Measurements from ENCODE around the gene DSCAM. TPM values are rescaled to one million over a fixed set of nuclear protein-coding genes. Genes with fewer than 3 reads are reported as not detected.
"Not testable (repeated sequence)": the region's sequence is repeated elsewhere in the genome, so short reads cannot be mapped to it uniquely, and the experiment has no call there.

The DSCAM gene
- total RNA-seq, 1 donor from 2014 or later, result 0.21 TPM

DNA sequence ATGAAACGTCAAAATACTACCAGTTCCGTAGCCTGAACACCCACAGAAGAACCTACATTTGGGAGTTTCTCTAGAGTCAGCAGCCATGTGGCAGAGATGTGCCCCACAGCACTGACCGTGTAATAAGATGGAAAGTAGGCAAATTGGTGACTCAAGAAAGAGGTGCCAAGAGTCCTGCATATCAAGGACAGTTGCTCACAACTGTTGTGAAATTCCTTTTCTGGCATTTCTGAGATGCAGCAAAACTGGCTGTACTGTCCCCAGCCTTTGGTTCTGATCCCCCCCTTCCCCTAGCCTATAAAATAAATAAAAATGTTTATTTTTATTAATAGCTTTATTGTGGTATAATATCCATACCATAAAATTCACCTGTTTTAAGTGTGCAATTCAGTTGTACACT lies 655.8 kb downstream of the DSCAM start:
- Mint-ChIP-seq H3K36me3 (ENCODE audit: low read depth, unreplicated experiment) (no peaks in the 10 kb centered on the region), H3K4me3 (ENCODE audit: unreplicated experiment) (no peak overlapping the region), H3K27me3 (ENCODE audit: unreplicated experiment) (no peaks in the 10 kb centered on the region), H3K27ac (ENCODE audit: unreplicated experiment) (no peak overlapping the region), H3K4me1 (ENCODE audit: unreplicated experiment) (no peaks in the 10 kb centered on the region), H3K9me3 (ENCODE audit: unreplicated experiment) (peaks cover 42% of the 10 kb centered on the region)
- TF ChIP-seq, protein P1, sequence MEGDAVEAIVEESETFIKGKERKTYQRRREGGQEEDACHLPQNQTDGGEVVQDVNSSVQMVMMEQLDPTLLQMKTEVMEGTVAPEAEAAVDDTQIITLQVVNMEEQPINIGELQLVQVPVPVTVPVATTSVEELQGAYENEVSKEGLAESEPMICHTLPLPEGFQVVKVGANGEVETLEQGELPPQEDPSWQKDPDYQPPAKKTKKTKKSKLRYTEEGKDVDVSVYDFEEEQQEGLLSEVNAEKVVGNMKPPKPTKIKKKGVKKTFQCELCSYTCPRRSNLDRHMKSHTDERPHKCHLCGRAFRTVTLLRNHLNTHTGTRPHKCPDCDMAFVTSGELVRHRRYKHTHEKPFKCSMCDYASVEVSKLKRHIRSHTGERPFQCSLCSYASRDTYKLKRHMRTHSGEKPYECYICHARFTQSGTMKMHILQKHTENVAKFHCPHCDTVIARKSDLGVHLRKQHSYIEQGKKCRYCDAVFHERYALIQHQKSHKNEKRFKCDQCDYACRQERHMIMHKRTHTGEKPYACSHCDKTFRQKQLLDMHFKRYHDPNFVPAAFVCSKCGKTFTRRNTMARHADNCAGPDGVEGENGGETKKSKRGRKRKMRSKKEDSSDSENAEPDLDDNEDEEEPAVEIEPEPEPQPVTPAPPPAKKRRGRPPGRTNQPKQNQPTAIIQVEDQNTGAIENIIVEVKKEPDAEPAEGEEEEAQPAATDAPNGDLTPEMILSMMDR (IDR thresholded peaks at IDR 0.05; ENCODE audit: unreplicated experiment), result no peak
- no peak for DNase-seq (ENCODE audit: low spot score)

DNA sequence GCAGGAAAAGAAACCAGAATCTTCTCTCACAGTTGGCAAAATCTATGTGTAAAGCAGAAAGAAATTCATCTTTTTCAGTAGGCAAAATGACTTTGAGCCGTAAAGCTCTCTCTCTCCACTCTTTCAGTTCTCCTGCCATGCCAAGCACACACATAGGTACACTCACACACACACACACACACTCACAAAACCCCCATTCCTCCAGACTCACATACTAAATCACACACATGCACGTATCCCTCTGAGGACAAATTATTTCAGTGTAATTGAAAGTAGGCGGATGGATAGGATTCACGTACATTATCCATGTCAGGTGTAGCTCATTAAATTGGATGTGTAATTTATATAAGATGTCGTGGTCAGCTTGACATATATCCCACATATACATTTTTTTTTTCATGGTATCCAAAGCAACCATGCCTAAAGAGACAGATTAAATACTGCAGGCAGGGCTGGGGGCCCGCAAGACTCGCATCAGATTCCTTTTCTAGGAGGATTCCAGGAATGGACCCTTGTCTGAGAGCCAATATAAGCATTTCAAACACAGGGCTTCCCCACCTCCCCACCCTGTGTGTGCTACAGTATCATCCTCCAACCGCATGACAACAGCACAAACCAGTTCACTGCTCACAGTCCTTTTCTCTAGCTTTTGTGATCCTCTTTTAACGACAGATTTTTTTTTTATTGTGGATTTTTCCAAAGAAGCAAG lies 658.9 kb downstream of the DSCAM start:
- Mint-ChIP-seq H3K27me3 (ENCODE audit: unreplicated experiment) (peaks cover 7% of the 10 kb centered on the region), H3K27ac (ENCODE audit: unreplicated experiment) (no peak overlapping the region), H3K4me3 (ENCODE audit: unreplicated experiment) (no peak overlapping the region), H3K4me1 (ENCODE audit: unreplicated experiment) (no peaks in the 10 kb centered on the region), H3K9me3 (ENCODE audit: unreplicated experiment) (peaks cover 56% of the 10 kb centered on the region), H3K36me3 (ENCODE audit: low read depth, unreplicated experiment) (peaks cover 13% of the 10 kb centered on the region)
- TF ChIP-seq, protein P1 (IDR thresholded peaks at IDR 0.05; ENCODE audit: unreplicated experiment), result no peak
- no peak for DNase-seq (ENCODE audit: low spot score)

DNA sequence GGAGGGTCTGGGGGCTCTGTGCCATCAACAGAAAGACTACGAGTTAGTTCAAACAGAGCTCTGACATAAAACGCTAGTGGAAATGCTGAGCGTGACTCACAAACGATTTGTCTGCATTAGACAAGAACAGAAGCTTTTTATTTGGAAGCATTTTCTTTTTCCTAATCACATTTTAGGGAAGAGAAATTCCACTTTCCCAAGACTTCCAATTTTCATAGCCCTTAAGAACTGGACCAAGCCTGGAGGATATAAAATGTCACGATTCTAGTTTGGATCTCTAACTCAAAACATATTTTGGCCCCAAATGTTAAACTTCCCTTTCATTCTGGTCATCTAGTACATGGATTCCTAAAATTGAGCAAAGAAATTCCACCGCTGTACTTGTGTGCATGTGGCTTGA lies 659.7 kb downstream of the DSCAM start:
- Mint-ChIP-seq H3K27ac (ENCODE audit: unreplicated experiment) (no peak overlapping the region), H3K9me3 (ENCODE audit: unreplicated experiment) (peaks cover 51% of the 10 kb centered on the region), H3K4me1 (ENCODE audit: unreplicated experiment) (no peaks in the 10 kb centered on the region), H3K36me3 (ENCODE audit: low read depth, unreplicated experiment) (peaks cover 14% of the 10 kb centered on the region), H3K4me3 (ENCODE audit: unreplicated experiment) (no peak overlapping the region), H3K27me3 (ENCODE audit: unreplicated experiment) (peaks cover 7% of the 10 kb centered on the region)
- TF ChIP-seq, protein P1 (IDR thresholded peaks at IDR 0.05; ENCODE audit: unreplicated experiment), result no peak
- DNase-seq (ENCODE audit: low spot score), result no peak

DNA sequence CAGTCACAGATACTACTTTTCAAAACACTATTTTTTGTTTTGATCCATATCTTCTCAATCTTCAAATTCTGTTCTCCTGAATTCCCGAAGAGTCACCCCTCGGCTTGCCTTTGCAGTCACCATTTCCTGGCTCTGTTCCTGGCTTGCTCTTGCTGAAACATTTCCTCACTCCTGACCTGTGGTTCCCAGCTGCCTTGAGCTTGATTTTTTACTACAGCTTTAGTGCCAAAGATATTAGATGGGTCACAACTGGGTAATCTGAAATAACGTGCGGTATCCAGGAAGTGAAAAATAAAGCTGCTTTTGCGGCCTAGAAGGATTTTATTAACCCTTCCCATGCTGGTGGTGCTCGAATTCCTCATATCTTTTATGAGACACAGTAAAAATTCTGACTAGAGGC lies 660.9 kb downstream of the DSCAM start:
- DNase-seq (ENCODE audit: low spot score), result no peak
- Mint-ChIP-seq H3K4me1 (ENCODE audit: unreplicated experiment) (no peaks in the 10 kb centered on the region), H3K27ac (ENCODE audit: unreplicated experiment) (no peak overlapping the region), H3K4me3 (ENCODE audit: unreplicated experiment) (no peak overlapping the region), H3K27me3 (ENCODE audit: unreplicated experiment) (peaks cover 12% of the 10 kb centered on the region), H3K36me3 (ENCODE audit: low read depth, unreplicated experiment) (peaks cover 26% of the 10 kb centered on the region), H3K9me3 (ENCODE audit: unreplicated experiment) (peaks cover 55% of the 10 kb centered on the region)
- TF ChIP-seq, protein P1 (IDR thresholded peaks at IDR 0.05; ENCODE audit: unreplicated experiment), result no peak

DNA sequence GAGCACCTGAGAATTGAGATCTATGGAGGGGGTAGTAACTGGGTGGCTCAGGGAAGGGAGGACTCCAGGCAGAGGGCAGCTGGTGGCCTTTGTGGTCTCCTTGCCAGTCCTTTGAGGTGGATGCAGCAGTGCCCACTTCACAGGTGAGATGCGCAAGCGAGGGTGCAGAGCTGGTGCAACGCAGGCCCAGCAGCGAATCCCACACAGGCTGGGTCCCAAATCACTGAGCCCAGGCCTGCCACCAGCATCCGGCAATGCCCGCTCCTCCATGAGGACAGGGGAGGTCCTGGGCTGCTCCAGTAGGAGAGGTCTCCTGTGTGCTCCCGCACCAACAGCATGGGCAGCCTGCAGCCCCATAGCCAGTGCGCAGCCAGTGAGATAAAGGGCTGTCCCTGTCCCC lies 661.8 kb downstream of the DSCAM start:
- H3K27me3 Mint-ChIP-seq (ENCODE audit: unreplicated experiment), result peaks cover 14% of the 10 kb centered on the region
- DNase-seq (ENCODE audit: low spot score), result no peak
- H3K9me3 Mint-ChIP-seq (ENCODE audit: unreplicated experiment), result peaks cover 58% of the 10 kb centered on the region
- peaks cover 29% of the 10 kb centered on the region for H3K36me3 Mint-ChIP-seq (ENCODE audit: low read depth, unreplicated experiment)
- H3K4me1 Mint-ChIP-seq (ENCODE audit: unreplicated experiment), result no peaks in the 10 kb centered on the region
- H3K27ac Mint-ChIP-seq (ENCODE audit: unreplicated experiment), result no peak overlapping the region
- no peak overlapping the region for H3K4me3 Mint-ChIP-seq (ENCODE audit: unreplicated experiment)
- TF ChIP-seq, protein P1 (IDR thresholded peaks at IDR 0.05; ENCODE audit: unreplicated experiment), result no peak

DNA sequence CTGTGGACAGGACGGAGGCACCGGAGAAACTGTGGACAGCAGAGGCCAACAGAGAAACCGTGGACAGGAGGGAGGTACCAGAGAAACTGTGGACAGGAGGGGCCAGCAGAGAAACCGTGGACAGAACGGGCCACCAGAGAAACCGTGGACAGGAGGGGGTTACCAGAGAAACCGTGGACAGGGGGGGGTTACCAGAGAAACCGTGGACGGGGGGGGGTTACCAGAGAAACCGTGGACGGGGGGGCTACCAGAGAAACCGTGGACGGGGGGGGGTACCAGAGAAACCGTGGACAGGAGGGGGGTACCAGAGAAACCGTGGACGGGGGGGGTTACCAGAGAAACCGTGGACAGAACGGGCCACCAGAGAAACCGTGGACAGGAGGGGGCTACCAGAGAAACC lies 664.5 kb downstream of the DSCAM start:
- H3K9me3 Mint-ChIP-seq (ENCODE audit: unreplicated experiment), result peaks cover 70% of the 10 kb centered on the region
- H3K36me3 Mint-ChIP-seq (ENCODE audit: low read depth, unreplicated experiment), result peaks cover 32% of the 10 kb centered on the region
- H3K27ac Mint-ChIP-seq (ENCODE audit: unreplicated experiment); DNase-seq (ENCODE audit: low spot score); H3K4me1 Mint-ChIP-seq (ENCODE audit: unreplicated experiment); H3K4me3 Mint-ChIP-seq (ENCODE audit: unreplicated experiment): not testable (repeated sequence)
- H3K27me3 Mint-ChIP-seq (ENCODE audit: unreplicated experiment), result peaks cover 17% of the 10 kb centered on the region

Measured in endothelial cell (in vitro differentiated cells).